Stimulated activated memory B cell treated with anti-CD40 and anti-IgM and Interleukin-4, amounts not matched to agents 10 μg/mL and 1 μg/mL and 100 μg/mL, for 72 hours (primary cell): ENCODE measurements around the gene PCDH19.

Source experiments
- ATAC-seq: fragments of 150-1000 bp; cut with Tn5 transposase; 2 replicates; pipeline ENCODE4 v1.10.0; 2021
- H3K27ac Mint-ChIP-seq: one replicate; pipeline ENCODE4 v1.8.0; 2022; ENCODE audit warnings: mild to moderate bottlenecking, mixed read lengths
- H3K27me3 Mint-ChIP-seq: one replicate; pipeline ENCODE4 v1.8.0; 2022; ENCODE audit warnings: mixed read lengths
- H3K36me3 Mint-ChIP-seq: one replicate; pipeline ENCODE4 v1.8.0; 2022; ENCODE audit warnings: mixed read lengths
- H3K4me1 Mint-ChIP-seq: one replicate; pipeline ENCODE4 v1.8.0; 2022; ENCODE audit warnings: mixed read lengths
- H3K4me3 Mint-ChIP-seq: one replicate; pipeline ENCODE4 v1.8.0; 2022; ENCODE audit warnings: mild to moderate bottlenecking, moderate library complexity, mixed read lengths
- H3K9me3 Mint-ChIP-seq: one replicate; pipeline ENCODE4 v1.8.0; 2022; ENCODE audit warnings: mixed read lengths

The PCDH19 gene

DNA sequence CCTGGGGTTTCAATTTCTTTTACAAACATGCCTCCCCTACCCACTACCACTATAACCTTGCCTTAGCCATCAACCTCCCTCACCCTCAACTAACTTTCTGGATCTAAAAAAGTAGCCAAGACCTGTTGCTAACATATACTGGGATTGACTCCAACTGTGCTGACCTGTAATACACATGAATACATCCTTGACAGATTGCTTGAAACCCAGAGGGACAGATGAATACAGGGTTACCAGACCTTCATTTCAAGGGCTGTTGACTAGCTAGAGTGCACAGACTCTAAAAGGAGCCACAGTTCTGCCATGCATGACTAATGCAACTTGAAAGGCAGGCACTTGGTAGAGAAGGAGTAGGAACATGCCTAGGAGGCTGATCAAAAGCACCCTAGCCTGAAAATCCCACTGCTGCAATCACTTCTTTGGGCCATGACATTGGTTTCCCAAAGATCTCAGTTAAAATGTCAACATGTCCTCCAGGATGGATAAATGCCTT lies 121.0 kb downstream of the PCDH19 start:
- no peaks in the 10 kb centered on the region for H3K36me3 Mint-ChIP-seq
- no peaks in the 10 kb centered on the region for H3K9me3 Mint-ChIP-seq
- ATAC-seq: no peak
- no peak overlapping the region for H3K27ac Mint-ChIP-seq
- H3K4me3 Mint-ChIP-seq: no peak overlapping the region
- no peaks in the 10 kb centered on the region for H3K27me3 Mint-ChIP-seq
- no peaks in the 10 kb centered on the region for H3K4me1 Mint-ChIP-seq

DNA sequence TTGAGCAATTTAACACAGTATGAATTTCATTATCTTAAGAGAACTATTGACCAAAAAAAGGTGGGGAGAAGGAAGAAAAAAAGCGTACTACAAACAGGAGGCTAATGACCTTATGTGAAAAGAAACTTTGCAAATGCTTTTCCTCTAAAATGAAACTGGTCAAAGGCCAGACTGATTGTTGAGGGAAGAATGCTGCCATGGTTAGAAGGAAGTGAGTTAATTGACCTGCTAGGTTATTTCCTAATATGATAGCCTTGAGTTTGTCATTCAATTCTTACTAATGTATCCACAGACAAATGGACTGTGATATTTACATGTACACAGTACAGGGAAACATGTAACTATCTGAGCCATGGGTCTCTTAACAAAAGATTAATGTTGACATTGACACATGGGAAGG lies 132.8 kb downstream of the PCDH19 start:
- Mint-ChIP-seq H3K9me3 (peaks cover 2% of the 10 kb centered on the region), H3K27ac (no peak overlapping the region), H3K27me3 (no peaks in the 10 kb centered on the region), H3K4me3 (no peak overlapping the region), H3K36me3 (no peaks in the 10 kb centered on the region), H3K4me1 (no peaks in the 10 kb centered on the region)
- ATAC-seq: no peak

DNA sequence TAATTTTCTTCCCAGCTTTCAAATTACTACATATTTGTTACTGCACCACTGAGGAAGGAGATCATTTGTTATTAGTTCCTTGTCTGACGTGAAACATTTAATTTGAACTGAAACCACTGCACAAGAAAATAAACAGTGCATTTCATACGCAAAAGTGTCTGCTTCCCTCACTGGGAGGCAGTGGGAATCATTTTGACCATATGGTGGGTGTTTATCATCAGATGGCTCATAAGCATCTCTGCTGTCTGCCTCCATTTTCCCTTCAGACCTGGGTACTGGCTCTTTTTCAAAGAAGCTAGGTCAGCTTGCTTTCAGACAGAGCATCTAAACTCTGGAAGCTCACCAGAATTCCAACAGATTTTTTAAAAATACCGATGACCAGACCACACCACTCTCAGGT lies 135.2 kb downstream of the PCDH19 start:
- H3K36me3 Mint-ChIP-seq: no peaks in the 10 kb centered on the region
- no peak for ATAC-seq
- H3K27ac Mint-ChIP-seq: no peak overlapping the region
- H3K4me3 Mint-ChIP-seq: no peak overlapping the region
- no peaks in the 10 kb centered on the region for H3K4me1 Mint-ChIP-seq
- no peaks in the 10 kb centered on the region for H3K27me3 Mint-ChIP-seq
- H3K9me3 Mint-ChIP-seq: peaks cover 6% of the 10 kb centered on the region

GRCh38 chrX:100265179-100265578 lies 144.9 kb downstream of the PCDH19 start:
- Mint-ChIP-seq H3K27me3 (no peaks in the 10 kb centered on the region), H3K4me1 (no peaks in the 10 kb centered on the region), H3K9me3 (no peaks in the 10 kb centered on the region), H3K27ac (no peak overlapping the region), H3K4me3 (no peak overlapping the region), H3K36me3 (no peaks in the 10 kb centered on the region)
- no peak for ATAC-seq

DNA sequence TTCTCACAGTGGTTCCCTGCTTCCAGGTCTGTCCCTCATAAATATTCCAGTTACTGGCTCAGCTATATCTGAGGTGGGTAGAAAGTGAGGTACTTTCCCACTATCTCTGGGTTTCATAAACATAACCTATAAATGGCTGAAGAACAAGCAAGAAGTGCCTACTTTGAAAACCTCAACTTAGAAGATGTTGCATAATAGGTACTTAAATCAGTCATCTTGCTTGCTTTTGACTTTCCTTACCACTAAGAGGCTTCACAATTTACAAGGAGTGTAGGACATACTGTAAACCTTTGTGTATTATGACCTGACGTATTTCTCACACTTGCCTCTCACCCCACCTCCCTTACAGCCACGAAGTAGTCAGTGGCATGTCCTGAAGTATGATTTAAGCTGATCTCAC lies 145.9 kb downstream of the PCDH19 start:
- H3K27me3 Mint-ChIP-seq: no peaks in the 10 kb centered on the region
- no peak overlapping the region for H3K27ac Mint-ChIP-seq
- ATAC-seq: no peak
- H3K9me3 Mint-ChIP-seq: no peaks in the 10 kb centered on the region
- H3K4me1 Mint-ChIP-seq: no peaks in the 10 kb centered on the region
- no peaks in the 10 kb centered on the region for H3K36me3 Mint-ChIP-seq
- H3K4me3 Mint-ChIP-seq: no peak overlapping the region

- Mint-ChIP-seq H3K27ac (no peak overlapping the region), H3K36me3 (no peaks in the 10 kb centered on the region), H3K27me3 (no peaks in the 10 kb centered on the region), H3K4me3 (no peak overlapping the region), H3K4me1 (no peaks in the 10 kb centered on the region), H3K9me3 (no peaks in the 10 kb centered on the region)
- no peak for ATAC-seq
Observed at GRCh38 chrX:100263650-100264049, 146.4 kb downstream of the PCDH19 start.

GRCh38 chrX:100248885-100249493 lies 161.1 kb downstream of the PCDH19 start:
- no peak overlapping the region for H3K4me3 Mint-ChIP-seq
- H3K27ac Mint-ChIP-seq: no peak overlapping the region
- H3K36me3 Mint-ChIP-seq: no peaks in the 10 kb centered on the region
- no peaks in the 10 kb centered on the region for H3K4me1 Mint-ChIP-seq
- ATAC-seq: no peak
- H3K9me3 Mint-ChIP-seq: no peaks in the 10 kb centered on the region
- H3K27me3 Mint-ChIP-seq: no peaks in the 10 kb centered on the region

DNA sequence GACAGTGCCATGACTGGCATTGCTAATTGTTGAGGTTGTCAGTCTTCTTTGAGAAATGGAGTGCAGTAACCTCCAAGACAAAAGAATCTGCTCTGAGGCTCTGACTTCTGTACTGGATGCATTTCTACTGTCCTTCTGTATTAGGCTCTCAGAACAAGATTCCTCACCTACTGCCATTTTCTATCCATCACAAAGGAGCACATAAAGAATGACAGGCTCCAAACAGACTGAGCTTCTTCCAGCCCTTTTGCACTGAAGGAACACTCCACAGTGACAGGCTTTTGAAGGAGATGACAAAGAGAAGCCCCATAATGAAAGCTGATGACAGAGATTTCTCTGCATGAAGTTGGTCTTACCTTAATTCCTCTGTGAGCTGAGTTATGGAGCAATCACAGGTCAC lies 162.2 kb downstream of the PCDH19 start:
- Mint-ChIP-seq H3K36me3 (no peaks in the 10 kb centered on the region), H3K27ac (no peak overlapping the region), H3K27me3 (no peaks in the 10 kb centered on the region), H3K9me3 (no peaks in the 10 kb centered on the region), H3K4me1 (no peaks in the 10 kb centered on the region), H3K4me3 (no peak overlapping the region)
- ATAC-seq: no peak

GRCh38 chrX:100244681-100245080 lies 165.4 kb downstream of the PCDH19 start:
- H3K27me3 Mint-ChIP-seq: no peaks in the 10 kb centered on the region
- H3K4me1 Mint-ChIP-seq: no peaks in the 10 kb centered on the region
- ATAC-seq: no peak
- H3K36me3 Mint-ChIP-seq: no peaks in the 10 kb centered on the region
- H3K9me3 Mint-ChIP-seq: peaks cover 2% of the 10 kb centered on the region
- no peak overlapping the region for H3K4me3 Mint-ChIP-seq
- H3K27ac Mint-ChIP-seq: no peak overlapping the region
